Stimulated activated naive CD4-positive, alpha-beta T cell (primary cell): ENCODE measurements around the gene ME2.
"Not testable (repeated sequence)": the region's sequence is repeated elsewhere in the genome, so short reads cannot be mapped to it uniquely, and the experiment has no call there.

ENCODE experiments used
- DNase-seq, 6 experiments: peaks; one replicate each; lab custom pipeline; 2025; lab: John Stamatoyannopoulos, UW

ME2 gene

GRCh38 chr18:50861617-50862016, 17.3 kb upstream of the ME2 start:
- no peak for DNase-seq

GRCh38 chr18:50862401-50862800, 16.5 kb upstream of the ME2 start:
- DNase-seq: no peak

- DNase-seq: no peak
Measured at GRCh38 chr18:50863840-50864375, 15.0 kb upstream of the ME2 start.

- no peak for DNase-seq
Measured at GRCh38 chr18:50866765-50867164, 12.2 kb upstream of the ME2 start.

- DNase-seq: no peak
Measured at GRCh38 chr18:50869150-50869549, 9.8 kb upstream of the ME2 start.

GRCh38 chr18:50870138-50870845, 8.6 kb upstream of the ME2 start:
- DNase-seq: no peak

GRCh38 chr18:50871846-50872245, 7.1 kb upstream of the ME2 start:
- no peak for DNase-seq

GRCh38 chr18:50875966-50876536, 2.9 kb upstream of the ME2 start:
- no peak for DNase-seq

GRCh38 chr18:50877545-50878265, 1.2 kb upstream of the ME2 start:
- no peak for DNase-seq

- peak in 5 of 6 experiments; percentile 23 to 58 (median 44) for DNase-seq
Measured at GRCh38 chr18:50879302-50880118, 592 bp downstream of the ME2 start.

- peak in 1 of 6 experiments; percentile 23 for DNase-seq
Measured at GRCh38 chr18:50880119-50880465, 1.2 kb downstream of the ME2 start.

- DNase-seq: not testable (repeated sequence)
Measured at GRCh38 chr18:50880944-50881343, 2.0 kb downstream of the ME2 start.

- no peak for DNase-seq
Measured at GRCh38 chr18:50886929-50887328, 8.0 kb downstream of the ME2 start.

- no peak for DNase-seq
Measured at GRCh38 chr18:50895350-50896045, 16.6 kb downstream of the ME2 start.

GRCh38 chr18:50896093-50896492, 17.2 kb downstream of the ME2 start:
- DNase-seq: no peak

GRCh38 chr18:50898919-50899318, 20.0 kb downstream of the ME2 start:
- no peak for DNase-seq

GRCh38 chr18:50902797-50903196, 23.9 kb downstream of the ME2 start:
- DNase-seq: no peak

- no peak for DNase-seq
Measured at GRCh38 chr18:50906843-50907242, 27.9 kb downstream of the ME2 start.

- no peak for DNase-seq
Measured at GRCh38 chr18:50909261-50909660, 30.3 kb downstream of the ME2 start.

GRCh38 chr18:50911006-50911405, 32.1 kb downstream of the ME2 start:
- DNase-seq: no peak

- DNase-seq: no peak
Measured at GRCh38 chr18:50917021-50917420, 38.1 kb downstream of the ME2 start.

GRCh38 chr18:50918153-50918552, 39.2 kb downstream of the ME2 start:
- no peak for DNase-seq
